SH-SY5Y (cell line): ENCODE measurements around the gene DERA.

Source experiments
- GATA2 ChIP-seq: IDR thresholded peaks from 2 replicates; pipeline ENCODE4 v1.6.1; 2011; ENCODE audit warnings: mild to moderate bottlenecking, low read depth, low read length
- GATA3 ChIP-seq: IDR thresholded peaks from 2 replicates; pipeline ENCODE4 v1.6.1; 2011; ENCODE audit warnings: low read depth, mild to moderate bottlenecking, low read length, moderate library complexity

The DERA gene

GRCh38 chr12:15910864-15911721 lies at the start of gene DERA:
DERA (plus strand) TSS chr12:15911332; CDS start chr12:15911384, 52 bp downstream.
- TF ChIP-seq GATA3 = peak; percentile 35; the same call in 1 of the 2 replicates
- peak; percentile 82 for TF ChIP-seq GATA2

GRCh38 chr12:15861404-15861803 lies 49.7 kb upstream of the DERA start:
- TF ChIP-seq GATA3 (no peak), GATA2 (no peak)

GRCh38 chr12:15862840-15863239 lies 48.3 kb upstream of the DERA start:
- TF ChIP-seq GATA2 (no peak), GATA3 (no peak)

DNA sequence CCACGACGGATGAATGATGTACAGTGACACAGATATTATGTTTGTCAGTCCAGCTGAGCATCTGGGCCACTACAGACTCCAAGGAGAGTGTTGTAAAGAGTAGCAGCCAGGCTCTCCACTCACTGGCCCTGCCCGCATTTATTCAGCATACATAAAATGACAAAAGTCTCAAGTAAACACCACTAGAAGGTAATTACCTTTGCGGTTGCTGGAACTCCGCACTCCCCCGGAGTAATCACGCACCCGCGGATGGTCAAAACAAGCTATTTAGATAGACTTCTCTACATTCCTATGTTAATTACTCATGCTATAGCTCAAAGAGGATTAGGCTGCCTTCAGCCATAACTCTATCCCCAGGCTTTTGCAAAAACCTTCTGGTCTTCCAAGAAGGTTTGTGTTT lies 47.8 kb upstream of the DERA start:
- TF ChIP-seq GATA3 (no peak), GATA2 (no peak)

- no peak for TF ChIP-seq GATA2
- no peak for TF ChIP-seq GATA3
Observed at GRCh38 chr12:15863984-15864383, 47.1 kb upstream of the DERA start.

DNA sequence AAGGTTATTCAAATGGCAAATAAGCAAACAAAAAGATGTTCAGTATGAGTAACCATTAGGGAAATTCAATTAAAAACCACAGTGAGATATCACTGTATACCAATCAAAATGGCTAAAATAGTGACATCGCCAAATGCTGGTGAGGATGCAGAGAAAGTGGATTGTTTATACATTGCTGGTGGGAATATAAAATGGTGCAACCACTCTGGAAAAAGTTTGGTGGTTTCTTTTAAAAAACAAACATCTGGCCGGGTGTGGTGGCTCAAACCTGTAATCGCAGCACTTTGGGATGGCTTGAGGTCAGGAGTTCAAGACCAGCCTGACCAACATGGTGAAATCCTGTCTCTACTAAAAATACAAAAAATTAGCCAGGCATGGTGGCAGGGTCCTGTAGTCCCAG lies 42.9 kb upstream of the DERA start:
- TF ChIP-seq GATA3 (no peak), GATA2 (no peak)

DNA sequence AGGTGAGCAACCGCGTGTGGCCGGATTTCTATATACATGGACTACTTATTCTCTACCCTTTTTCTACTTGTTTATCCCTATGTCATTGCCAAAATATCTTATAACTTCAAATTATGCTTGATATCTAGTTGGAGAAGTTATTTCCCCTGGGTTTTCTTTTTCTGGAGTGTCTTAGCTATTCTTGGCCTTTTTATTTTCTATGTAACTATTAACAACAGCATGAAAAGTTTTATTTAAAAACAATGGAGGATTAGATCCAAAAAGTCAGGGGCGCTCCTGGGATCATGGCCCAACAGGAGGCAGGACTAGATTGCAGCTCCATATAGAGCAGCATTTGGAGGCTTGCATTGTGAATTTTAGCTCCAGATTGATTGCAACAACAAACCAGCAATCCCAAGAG lies 37.6 kb upstream of the DERA start:
- no peak for TF ChIP-seq GATA3

- no peak for TF ChIP-seq GATA3
- no peak for TF ChIP-seq GATA2
Observed at GRCh38 chr12:15875863-15876262, 35.3 kb upstream of the DERA start.

DNA sequence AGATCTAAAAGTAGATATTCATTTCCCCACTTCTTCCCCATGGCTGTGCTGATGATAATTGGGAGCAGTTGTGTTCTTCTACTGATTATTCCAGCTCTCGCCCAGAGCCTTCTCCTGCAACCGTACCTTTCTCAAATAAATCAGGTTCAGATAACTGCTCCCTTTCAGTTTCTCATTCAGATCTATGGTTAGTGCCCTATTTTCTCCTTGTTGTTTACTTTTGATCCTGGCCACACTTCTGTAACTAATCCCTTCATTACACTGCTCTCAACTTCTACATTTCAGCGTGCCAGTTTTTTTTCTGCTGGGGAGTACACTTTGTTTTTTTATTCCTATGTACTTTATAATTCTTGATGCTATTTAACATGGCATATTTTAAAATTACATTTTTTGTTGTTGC lies 31.7 kb upstream of the DERA start:
- no peak for TF ChIP-seq GATA3
- no peak for TF ChIP-seq GATA2

DNA sequence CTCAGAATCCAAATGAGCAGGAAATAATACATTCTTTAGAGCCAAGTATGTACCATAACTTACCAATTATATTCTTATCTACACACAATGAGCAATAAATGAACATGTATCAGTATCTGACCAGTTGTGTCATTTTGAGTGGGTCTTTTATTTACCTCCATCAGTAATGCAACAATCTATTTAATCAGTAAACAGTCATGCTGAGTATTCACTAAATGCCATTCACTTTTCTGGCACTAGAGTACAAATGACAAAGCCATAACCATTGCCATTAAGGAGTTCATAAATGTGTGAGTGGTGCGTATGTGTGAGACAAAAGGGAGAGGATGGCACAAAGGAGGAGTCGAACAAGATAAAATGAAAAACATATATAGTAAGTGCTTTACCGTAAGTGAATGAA lies 30.4 kb upstream of the DERA start:
- TF ChIP-seq GATA3 = no peak
- no peak for TF ChIP-seq GATA2

DNA sequence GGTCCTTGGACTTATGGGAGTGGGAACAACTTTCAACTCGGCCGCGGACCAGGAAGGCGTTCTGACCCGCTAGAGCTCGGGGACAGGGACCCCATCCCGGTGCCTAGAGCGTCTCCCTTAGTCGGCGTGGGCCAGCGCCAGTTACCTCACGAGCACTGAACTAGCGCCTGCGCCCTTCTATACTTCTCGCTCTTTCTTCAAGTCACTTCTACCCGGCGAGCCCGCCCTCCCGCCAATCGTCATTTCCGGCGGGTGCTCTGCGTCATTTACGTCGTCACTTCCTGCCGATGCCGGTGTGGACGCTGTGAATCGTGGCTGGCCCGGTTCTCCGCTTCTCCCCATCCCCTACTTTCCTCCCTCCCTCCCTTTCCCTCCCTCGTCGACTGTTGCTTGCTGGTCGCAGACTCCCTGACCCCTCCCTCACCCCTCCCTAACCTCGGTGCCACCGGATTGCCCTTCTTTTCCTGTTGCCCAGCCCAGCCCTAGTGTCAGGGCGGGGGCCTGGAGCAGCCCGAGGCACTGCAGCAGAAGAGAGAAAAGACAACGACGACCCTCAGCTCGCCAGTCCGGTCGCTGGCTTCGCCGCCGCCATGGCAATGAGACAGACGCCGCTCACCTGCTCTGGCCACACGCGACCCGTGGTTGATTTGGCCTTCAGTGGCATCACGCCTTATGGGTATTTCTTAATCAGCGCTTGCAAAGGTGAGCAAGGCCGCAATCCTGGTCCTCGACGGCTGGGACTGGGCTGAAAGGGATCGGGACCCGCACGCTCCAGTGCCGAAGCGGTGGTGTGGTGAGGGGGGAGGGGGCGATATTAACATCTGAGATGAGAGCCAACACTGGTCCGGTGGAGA lies 28.8 kb upstream of the DERA start, which contains the start of gene STRAP:
TSS of gene STRAP (plus strand) at position 270 of the 854 bp plus-strand sequence. CDS start at position 591, 321 bp downstream.
- TF ChIP-seq GATA2 (no peak), GATA3 (no peak)

DNA sequence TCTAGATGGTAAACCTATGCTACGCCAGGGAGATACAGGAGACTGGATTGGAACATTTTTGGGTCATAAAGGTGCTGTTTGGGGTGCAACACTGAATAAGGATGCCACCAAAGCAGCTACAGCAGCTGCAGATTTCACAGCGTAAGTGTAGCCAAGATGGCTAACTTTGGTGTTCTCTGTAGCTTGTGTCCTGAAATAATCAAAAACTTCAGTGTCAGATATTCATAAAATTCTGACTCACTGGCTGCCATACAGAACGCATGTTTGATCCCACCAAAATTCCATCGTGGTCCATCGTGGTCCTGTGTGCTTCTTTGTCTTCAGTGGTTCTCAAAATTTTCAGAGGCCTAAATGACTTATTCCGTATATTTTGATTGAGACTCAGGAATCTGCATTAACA lies 27.6 kb upstream of the DERA start:
- no peak for TF ChIP-seq GATA2
- TF ChIP-seq GATA3 = no peak

GRCh38 chr12:15886372-15887042 lies 24.6 kb upstream of the DERA start:
- TF ChIP-seq GATA3 = no peak
- TF ChIP-seq GATA2 = no peak

- TF ChIP-seq GATA3 (no peak), GATA2 (no peak)
Observed at GRCh38 chr12:15887043-15887817, 23.9 kb upstream of the DERA start.
